GM23338 (cell line): ENCODE results near the gene ATXN7L2.
"Not testable (repeated sequence)": the region's sequence is repeated elsewhere in the genome, so short reads cannot be mapped to it uniquely, and the experiment has no call there.

Experiments used
- EZH2 ChIP-seq: fragments of 200-600 bp; sonication (generic); IDR thresholded peaks from one replicate; pipeline ENCODE4 v1.8.0; 2017; ENCODE audit warnings: antibody characterized with exemption, mild to moderate bottlenecking, low read depth; ENCODE audit not compliant: unreplicated experiment
- EZH2phosphoT487 ChIP-seq: fragments of 200-600 bp; sonication (generic); IDR thresholded peaks from one replicate; pipeline ENCODE4 v1.8.1; 2018; ENCODE audit warnings: antibody characterized with exemption; ENCODE audit not compliant: unreplicated experiment
- JUNB ChIP-seq: IDR thresholded peaks from one replicate; pipeline ENCODE4 v1.6.1; 2016; ENCODE audit warnings: antibody characterized with exemption; ENCODE audit not compliant: unreplicated experiment
- POLR2AphosphoS5 ChIP-seq: IDR thresholded peaks from 2 replicates; pipeline ENCODE4 v1.6.1; 2016; ENCODE audit warnings: antibody characterized with exemption, low read depth
- STAT1 ChIP-seq: IDR thresholded peaks from one replicate; pipeline ENCODE4 v1.6.1; 2016; ENCODE audit warnings: antibody characterized with exemption; ENCODE audit not compliant: unreplicated experiment
- TF ChIP-seq, protein P1 (sequence below), 2 experiments: fragments of 200-600 bp in 1 of 2; sonication (generic) in 1 of 2; conservative IDR thresholded peaks; 2 replicates each; pipeline versions ENCODE4 v1.5.1 to v1.6.1; 2016 to 2017; ENCODE audit warnings: antibody characterized with exemption in 2 of 2, low read depth in 2 of 2, mild to moderate bottlenecking in 2 of 2, moderate library complexity in 1 of 2
- TF ChIP-seq, protein P2 (sequence below): IDR thresholded peaks from 2 replicates; pipeline ENCODE4 v1.6.1; 2016; ENCODE audit warnings: antibody characterized with exemption

DNA sequence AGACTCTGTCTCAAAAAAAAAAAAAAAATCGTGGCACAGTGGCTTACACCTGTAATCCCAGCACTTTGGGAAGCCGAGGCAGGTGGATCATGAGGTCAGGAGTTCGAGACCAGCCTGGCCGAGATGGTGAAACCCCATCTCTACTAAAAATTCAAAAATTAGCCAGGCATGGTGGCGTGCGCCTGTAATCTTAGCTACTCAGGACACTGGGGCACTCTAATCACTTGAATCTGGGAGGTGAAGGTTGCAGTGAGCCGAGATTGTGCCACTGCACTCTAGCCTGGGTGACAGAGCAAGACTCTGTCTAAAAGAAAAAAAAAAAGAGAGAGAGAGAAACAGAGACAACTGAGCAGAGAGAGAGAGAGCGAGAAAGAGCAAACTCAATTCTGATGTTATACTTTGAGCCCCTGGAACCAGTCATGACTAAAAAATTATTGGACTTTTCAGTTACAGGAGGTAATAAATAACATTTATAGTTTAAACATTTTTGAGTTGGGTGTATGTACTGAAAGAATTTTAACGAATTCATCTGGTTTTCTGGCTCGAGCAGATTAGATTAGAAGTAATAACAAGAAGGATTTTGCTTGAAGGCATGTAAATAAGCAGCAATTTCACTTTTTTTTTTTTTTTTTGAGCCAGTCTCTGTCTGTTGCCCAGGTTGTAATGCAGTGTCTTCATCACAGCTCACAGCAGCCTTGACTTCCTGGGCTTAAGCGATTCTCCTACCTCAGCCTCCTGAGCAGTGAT, 37.6 kb upstream of the ATXN7L2 start:
- TF ChIP-seq, protein P1, sequence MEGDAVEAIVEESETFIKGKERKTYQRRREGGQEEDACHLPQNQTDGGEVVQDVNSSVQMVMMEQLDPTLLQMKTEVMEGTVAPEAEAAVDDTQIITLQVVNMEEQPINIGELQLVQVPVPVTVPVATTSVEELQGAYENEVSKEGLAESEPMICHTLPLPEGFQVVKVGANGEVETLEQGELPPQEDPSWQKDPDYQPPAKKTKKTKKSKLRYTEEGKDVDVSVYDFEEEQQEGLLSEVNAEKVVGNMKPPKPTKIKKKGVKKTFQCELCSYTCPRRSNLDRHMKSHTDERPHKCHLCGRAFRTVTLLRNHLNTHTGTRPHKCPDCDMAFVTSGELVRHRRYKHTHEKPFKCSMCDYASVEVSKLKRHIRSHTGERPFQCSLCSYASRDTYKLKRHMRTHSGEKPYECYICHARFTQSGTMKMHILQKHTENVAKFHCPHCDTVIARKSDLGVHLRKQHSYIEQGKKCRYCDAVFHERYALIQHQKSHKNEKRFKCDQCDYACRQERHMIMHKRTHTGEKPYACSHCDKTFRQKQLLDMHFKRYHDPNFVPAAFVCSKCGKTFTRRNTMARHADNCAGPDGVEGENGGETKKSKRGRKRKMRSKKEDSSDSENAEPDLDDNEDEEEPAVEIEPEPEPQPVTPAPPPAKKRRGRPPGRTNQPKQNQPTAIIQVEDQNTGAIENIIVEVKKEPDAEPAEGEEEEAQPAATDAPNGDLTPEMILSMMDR (conservative IDR thresholded peaks at IDR 0.05; ENCODE audit: low read depth in 2 of 2): not testable (repeated sequence)
- TF ChIP-seq EZH2, POLR2AphosphoS5, JUNB, EZH2phosphoT487, STAT1: not testable (repeated sequence)
- TF ChIP-seq, protein P2, sequence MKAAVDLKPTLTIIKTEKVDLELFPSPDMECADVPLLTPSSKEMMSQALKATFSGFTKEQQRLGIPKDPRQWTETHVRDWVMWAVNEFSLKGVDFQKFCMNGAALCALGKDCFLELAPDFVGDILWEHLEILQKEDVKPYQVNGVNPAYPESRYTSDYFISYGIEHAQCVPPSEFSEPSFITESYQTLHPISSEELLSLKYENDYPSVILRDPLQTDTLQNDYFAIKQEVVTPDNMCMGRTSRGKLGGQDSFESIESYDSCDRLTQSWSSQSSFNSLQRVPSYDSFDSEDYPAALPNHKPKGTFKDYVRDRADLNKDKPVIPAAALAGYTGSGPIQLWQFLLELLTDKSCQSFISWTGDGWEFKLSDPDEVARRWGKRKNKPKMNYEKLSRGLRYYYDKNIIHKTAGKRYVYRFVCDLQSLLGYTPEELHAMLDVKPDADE: not testable (repeated sequence)
